HG03135 (cell line): ENCODE measurements around the gene MT1H.
"Not testable (repeated sequence)": the region's sequence is repeated elsewhere in the genome, so short reads cannot be mapped to it uniquely, and the experiment has no call there.

Experiments
- ATAC-seq: cut with Tn5 transposase; IDR thresholded peaks from one replicate; pipeline ENCODE4 v1.9.1; 2021; ENCODE audit warnings: mild to moderate bottlenecking, moderate library complexity; ENCODE audit not compliant: unreplicated experiment

MT1H gene

GRCh38 chr16:56669005-56669839, at the start of gene MT1H:
MT1H (plus strand) TSS chr16:56669814; CDS start chr16:56669885, 71 bp downstream.
- ATAC-seq, result no peak

DNA sequence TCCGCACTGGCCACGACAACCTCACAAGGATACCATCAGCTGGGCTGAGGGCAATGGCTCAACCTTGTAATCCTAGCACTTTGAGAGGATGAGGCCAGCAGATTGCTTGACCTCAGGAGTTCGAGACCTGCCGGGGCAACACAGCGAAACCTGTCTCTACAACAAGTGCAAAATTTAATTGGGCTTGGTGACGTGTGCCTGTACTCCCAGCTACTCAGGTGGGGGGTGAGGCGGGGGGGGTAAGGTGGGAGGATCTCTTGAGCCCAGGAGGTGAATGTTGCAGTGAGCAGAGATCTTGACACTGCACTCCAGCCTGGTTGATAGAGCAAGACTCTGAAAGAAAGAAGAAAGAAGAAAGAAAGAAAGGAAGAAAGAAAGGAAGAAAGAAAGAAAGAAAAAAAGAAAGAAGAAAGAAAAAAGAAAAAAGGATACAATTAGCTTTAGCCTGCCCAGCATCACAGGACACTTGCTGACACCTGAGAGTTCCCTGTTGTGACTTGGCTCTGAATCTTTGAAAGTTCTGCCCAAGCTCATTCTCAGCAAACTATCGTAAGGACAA, 49.2 kb upstream of the MT1H start:
- ATAC-seq, result no peak

GRCh38 chr16:56621665-56622445, 47.8 kb upstream of the MT1H start:
- not testable (repeated sequence) for ATAC-seq

- not testable (repeated sequence) for ATAC-seq
These were observed 46.4 kb upstream of the MT1H start for GRCh38 chr16:56623184-56623583.

DNA sequence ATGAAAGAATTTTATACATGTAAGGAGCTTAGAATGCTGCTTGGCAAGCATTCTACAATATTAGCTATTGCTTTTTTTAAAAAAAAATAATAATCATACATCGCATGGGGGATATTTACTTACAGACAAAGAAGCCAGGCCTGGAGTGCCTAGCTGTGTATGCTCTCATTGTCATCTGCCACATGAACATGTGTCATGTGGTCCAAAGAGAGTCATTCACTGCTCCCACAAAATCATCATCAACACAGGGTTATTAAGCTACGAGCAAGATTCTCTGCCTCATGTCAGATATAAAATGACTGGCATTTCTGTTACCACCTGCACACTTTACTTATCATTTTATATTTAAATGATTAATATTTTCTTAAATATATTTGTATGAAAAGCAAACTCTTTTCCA, 46.0 kb upstream of the MT1H start:
- no peak for ATAC-seq

DNA sequence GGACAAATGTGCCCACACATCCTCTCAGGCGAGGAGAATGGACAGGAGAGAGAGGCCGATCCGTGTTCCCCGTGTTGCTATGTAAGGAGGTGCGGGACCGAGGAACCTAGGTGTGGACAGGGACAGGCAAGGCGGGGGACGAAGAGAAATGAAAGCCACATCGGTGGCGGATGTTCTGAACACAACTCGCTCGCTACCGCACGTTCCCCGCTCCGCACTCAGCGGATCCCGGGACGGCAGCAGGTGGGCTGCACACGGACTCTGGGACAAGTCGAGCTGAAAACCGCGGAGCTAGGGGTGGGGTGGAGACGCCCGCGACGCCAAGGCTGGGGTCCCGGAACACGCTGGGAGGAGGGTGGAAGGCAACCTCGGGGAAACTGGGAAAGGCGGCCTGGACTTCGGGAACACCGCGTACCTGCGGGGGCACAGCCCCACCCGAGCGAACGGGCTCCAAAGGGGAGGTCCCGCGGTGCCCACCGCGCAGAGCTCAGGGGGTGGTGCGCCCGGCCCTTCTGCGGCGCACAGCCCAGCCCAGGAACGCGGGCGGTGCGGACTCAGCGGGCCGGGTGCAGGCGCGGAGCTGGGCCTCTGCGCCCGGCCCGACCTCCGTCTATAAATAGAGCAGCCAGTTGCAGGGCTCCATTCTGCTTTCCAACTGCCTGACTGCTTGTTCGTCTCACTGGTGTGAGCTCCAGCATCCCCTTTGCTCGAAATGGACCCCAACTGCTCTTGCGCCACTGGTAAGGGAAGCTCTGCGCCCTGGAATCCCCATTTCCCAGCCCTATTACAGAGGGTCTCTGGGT, 44.3 kb upstream of the MT1H start, which contains the start of gene MT1E:
Gene MT1E, plus strand, starts transcription at position 642 of the 803 bp plus-strand sequence. Its CDS starts 71 bp downstream, at position 713.
- peak; percentile 55 for ATAC-seq

DNA sequence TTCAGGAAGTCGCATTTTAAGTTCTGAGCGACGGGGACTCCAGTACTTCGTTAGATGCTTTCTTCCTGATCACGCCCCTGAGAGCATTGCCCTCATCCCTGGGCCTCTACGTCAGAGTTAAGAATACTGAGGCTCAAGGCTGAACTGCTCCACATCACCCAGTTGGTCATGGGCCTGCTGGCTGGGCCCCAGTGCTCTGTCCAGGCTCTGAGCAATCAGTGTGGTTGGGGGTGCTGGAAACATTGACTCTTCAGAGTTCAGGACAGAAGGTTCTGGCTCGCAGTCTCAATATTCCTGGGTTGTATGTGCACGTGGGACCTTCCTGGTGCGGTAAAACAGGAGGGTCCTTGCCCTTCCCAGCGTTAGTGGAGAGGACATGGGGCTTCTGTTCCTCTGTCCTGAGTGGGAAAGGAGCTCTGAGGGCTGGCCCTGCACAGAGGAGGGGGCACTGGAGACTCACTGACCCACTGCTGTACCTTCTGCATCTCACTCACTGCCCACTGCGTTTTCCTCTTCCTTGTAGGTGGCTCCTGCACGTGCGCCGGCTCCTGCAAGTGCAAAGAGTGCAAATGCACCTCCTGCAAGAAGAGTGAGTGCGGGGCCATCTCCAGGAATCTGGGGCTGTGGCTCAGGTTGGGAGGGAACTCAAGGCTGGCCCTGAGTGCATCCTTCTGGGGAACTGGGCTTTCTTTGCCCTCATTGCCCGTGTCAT, 43.5 kb upstream of the MT1H start:
- no peak for ATAC-seq

DNA sequence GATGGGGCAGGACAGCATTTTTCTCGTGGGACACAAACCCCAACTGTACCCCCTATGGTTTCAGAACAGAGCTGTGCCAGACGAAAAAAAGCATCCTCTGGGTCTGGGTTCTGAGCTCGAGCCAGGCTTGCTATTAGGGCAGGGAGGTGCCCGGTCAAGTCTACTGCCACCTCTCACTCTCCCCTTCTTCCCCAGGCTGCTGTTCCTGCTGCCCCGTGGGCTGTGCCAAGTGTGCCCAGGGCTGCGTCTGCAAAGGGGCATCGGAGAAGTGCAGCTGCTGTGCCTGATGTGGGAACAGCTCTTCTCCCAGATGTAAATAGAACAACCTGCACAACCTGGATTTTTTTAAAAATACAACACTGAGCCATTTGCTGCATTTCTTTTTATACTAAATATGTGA, 42.9 kb upstream of the MT1H start:
- no peak for ATAC-seq

- ATAC-seq, result no peak
These were observed 40.9 kb upstream of the MT1H start for GRCh38 chr16:56628486-56629350.

DNA sequence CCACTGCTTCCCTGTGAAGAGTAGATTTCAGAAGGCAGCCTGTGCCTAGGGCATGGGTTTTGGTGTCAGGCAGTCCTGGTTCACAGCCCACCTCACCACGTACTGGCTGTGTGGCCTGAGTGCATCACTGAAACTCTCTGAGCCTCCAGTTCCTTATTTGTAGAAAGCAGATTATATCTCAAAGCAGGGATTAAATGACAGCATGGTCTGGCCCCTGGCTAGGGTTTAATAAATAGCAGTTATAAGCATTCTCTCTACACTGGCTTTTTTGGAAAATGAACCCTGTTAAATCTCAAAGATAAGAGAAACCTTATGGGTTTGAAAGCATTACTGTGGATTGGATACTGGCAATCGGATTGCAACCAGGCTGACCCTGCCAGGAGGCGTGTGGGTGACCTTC, 40.1 kb upstream of the MT1H start:
- ATAC-seq, result no peak

DNA sequence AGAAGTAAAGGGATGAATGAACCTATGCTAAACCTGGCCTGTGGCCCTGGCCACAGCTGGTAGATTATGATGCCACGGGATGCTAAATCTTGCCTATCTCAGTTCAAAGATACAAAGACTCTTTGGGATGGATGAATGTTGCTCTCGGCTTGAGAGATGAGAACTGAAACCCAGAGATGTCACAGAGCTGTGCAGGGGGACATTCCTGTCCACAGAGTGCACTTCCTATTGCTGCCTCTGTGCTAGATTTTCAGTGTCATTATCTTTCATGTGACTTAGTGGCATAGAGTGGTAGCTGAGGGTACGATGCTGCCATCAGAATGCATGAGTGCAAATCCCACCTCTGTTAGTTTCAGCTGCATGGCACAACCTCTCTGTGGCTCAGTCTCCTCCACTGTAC, 39.5 kb upstream of the MT1H start:
- ATAC-seq, result peak; percentile 73

DNA sequence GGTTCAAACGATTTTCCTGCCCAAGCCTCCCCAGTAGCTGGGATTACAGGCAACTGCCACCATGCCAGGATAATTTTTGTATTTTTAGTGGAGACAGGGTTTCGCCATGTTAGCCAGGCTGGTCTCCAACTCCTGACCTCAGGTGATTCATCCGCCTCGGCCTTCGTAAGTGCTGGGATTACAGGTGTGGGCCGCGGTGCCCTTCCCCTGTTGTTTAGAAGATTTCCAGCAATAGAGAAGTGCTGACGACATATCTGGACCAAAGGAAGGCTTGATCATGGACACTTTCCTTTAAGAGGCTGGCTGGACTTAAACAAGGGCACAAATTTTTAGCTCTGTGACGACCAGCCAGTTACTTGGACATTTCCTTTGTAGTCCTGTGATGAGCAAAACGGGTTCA, 38.4 kb upstream of the MT1H start:
- ATAC-seq, result no peak

- no peak for ATAC-seq
These were observed 37.8 kb upstream of the MT1H start for GRCh38 chr16:56631832-56632155.

GRCh38 chr16:56632156-56632847, 37.3 kb upstream of the MT1H start, which contains the start of gene MT1M:
MT1M (plus strand) TSS chr16:56632659; CDS start chr16:56632732, 73 bp downstream.
- no peak for ATAC-seq

DNA sequence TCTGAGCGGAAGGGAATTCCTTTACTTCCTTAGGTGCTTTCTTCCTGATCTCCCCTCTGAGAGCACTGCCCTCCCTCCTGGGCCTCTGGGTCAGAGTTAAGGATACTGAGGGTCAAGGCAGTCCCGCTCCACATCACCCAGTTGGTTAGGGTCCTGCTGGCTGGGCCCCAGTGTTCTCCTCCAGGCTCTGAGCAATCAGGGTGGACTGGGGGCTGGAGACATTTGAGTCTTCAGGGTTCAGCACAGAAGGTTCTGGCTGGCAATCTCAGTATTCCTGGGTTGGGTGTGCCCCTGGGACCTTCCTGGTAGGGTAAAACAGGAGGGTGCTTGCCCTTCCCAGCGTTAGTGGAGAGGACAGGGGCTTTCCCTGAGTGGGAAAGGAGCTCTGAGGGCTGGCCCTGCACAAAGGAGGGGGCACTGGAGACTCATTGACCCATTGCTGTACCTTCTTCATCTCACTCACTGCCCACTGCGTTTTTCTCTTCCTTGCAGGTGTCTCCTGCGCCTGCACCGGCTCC, 36.7 kb upstream of the MT1H start:
- ATAC-seq, result no peak

- ATAC-seq, result no peak
These were observed 36.1 kb upstream of the MT1H start for GRCh38 chr16:56633535-56633934.

DNA sequence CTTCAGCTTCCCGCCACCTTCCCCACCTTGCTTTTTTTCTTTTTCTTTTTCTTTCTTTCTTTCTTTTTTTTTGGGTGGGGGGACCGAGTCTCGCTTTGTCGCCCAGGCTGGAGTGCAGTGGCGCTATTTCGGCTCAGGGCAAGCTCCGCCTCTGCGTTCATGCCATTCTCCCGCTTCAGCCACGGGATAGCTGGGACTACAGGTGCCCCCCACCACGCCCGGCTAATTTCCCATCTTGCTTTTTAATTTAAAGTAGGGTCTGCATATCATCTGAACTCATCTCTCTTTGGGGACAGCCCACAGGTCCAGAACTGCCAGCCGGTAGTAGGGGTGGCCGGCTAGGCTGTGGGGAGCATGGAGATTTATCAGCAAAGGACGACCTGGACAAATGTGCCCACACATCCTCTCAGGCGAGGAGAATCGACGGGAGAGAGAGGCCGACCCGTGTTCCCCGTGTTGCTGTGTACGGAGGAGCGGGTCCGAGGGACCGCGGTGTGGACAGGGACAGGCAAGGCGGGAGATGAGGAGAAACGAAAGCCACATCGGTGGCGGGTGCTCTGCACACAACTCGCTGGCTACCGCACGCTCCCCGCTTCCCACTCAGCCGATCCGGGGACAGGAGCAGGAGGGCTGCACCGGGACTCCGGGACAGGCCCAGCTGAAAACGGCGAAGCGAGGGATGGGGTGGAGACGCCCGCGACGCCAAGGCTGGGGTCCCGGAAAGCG, 34.7 kb upstream of the MT1H start:
- ATAC-seq, result no peak

DNA sequence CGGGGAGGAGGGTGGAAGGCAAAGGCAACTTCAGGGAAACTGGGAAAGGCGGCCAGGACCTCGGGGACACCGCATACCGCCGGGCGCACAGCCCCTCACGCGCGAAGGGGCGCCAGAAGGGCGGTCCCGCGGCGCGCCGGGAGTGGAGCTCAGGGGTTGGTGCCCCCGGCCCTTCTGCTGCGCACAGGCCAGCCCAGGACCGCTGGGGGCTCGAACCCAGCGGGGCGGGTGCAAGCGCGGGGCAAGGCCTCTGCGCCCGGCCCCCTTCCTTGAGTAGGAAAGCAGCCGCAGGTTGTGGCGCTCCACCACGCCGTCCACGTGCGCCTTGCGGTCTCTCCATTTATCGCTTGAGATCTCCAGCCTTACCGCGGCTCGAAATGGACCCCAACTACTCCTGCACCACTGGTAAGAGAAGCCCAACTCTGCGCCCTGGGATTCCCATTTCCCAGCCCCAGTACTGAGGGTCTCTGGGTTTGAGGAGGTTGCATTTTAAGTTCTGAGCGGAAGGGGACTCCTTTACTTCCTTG, 34.1 kb upstream of the MT1H start:
- no peak for ATAC-seq
